Fibroblast of skin of right biceps (primary cell): ENCODE data around the gene CLN5.
A peak's percentile ranks its signal among the peaks of the same experiment; 100 is the strongest.

Source experiments
- DNase-seq: peaks from one replicate; pipeline ENCODE4 v3.0.0-alpha.2; 2013

The CLN5 gene

DNA sequence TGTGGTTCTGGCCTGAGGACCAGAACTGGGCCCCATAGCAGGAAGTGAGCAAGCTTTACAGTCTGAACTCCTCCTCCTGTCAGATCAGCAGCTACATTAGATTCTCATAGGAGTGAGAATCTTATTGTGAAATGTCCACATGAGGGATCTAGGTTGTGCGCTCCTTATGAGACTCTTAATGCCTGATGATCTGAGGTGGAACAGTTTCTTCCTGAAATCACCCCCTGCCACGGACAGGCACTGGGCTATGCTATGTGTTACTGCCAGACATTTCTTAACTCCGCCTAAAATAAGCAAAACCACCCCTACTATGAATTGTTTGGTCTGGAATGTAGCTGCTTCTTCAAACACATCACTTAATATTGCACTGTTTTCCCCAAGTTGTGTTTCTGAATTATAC is 30.5 kb downstream of the CLN5 start:
- peak; percentile 36 for DNase-seq

DNA sequence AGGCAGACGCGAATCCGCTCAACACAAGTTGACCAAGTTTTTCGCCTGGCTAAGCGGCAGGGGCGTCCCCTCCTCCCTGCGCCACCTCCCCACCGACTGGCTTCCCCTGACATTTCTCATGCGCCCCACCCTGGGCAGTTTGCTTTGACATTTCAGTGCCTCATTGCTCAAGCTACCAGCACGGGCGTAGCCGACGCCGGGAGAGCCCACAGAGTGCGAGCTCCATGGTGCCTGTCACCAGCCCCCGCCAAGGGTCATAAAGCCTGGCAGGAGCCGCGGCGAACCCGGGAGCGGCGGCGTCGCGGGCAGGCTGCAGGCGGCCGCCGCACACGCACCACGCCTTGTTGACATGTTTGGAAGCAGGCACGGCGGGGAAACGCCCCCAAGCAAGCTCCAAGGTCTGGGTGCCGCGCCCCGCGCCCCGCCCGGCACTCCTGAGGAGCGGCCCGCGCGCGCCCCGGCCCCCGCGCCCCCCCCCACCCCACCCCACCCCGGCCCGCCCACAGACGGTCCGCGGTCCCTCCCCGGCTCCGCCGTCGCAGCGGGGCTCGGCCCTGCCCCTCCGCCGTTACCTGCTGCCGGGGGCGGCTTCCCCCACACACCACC is 34.5 kb downstream of the CLN5 start:
- peak; percentile 61 for DNase-seq

DNA sequence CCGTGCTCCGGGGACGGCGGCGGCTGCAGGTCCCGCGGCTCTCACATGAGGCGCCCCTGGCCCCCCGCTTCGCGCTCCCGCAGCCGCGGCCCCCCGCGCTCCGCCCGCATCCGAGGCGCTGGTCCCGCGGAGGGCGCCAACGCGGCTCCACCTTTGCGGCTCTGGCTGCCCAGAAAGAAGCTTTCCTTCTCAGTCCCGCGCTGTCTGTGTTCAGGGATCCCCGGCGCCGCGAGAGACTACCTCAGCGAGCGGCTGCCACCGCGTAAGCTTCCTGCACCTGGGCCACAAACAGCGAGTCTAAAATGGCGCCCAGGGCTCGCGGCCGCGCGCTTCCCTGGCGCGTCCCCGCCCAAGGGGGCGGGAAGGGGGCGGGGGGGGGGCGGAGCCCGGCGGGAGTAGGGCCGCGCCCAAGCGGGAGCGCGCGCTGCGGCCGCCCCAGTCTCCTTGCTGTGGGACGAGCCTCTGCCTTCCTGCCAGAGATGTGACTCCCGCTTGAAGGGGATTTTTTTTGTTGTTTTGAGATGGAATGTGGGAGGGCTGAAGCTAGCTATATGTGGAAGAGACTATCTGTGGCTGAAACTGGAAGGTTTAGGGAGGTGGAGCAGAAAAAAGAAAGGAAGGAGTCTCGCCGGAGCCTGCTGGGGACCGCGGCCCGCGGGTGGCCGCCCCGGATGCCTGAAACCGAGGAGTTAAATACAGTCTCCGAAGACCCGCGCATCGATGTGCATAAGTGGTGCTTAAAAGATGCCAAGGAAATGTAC is 35.2 kb downstream of the CLN5 start, which contains the start of gene FBXL3:
FBXL3 (minus strand) TSS at position 299 of the 761 bp plus-strand sequence. CDS start 5,299 bp downstream, outside the sequence.
- DNase-seq = peak; percentile 96

DNA sequence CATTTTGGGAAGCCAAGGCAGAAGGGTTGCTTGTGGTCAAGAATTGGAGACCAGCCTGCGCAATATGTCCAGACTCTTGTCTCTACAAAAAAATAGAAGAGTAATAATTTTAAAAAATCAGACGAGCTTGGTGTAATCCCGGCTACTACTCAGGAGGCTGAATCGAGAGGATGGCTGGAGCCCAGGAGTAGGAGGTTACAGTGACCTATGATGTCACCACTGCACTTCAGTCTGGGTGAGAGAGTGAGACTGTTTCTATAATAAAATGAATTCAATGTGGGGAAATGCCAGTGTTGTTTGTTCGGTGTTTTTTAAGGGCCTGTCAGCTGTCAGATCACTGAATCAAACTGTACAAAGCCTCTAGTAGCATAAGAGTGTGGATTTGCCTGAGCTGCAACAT is 36.3 kb downstream of the CLN5 start:
- DNase-seq = peak; percentile 12

DNA sequence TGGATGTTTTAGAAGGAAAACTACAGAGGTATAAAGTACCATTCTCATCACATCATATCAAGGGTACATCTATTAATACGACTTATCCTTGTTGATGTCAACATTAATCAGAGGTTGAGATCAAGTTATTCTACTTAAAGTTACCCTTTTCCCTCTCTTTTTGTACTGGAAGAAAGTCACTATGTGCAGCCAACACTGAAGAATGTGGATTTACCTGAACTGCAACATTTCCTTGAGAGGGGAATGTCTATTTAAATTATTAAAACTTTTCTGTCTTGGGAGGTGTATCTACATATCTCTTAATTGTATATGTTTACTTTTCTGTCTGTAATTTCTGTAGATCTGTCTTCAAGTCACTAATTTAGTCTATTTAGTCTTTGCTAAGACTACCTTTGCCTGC is 37.6 kb downstream of the CLN5 start:
- no peak for DNase-seq

DNA sequence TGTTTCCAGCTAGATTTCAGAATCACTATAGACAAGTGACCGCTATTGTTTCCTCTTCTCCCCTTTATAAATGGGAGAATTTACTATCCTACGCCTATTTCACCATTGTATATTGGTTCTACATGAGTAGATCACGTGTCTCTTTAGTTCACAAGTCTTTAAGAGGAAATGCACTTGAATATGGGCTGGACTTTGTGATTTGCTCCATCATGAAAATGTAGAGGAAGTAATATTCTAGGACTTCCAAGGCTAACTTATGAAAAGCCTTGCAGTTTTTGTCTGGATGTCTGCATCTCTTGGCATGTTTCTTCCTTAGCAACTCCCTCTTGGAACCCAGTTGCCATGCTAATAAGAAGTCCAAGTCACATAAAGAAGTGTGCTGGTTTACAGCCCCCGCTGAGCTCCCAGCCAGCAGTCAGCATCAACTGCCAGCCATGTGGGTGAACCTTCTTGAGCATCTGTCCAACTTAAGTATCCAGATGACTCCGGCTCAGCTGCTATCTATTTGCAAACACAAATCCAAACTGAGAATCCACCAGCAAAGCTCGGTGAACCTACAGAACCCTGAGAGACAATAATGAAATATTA is 39.9 kb downstream of the CLN5 start:
- DNase-seq = no peak

DNA sequence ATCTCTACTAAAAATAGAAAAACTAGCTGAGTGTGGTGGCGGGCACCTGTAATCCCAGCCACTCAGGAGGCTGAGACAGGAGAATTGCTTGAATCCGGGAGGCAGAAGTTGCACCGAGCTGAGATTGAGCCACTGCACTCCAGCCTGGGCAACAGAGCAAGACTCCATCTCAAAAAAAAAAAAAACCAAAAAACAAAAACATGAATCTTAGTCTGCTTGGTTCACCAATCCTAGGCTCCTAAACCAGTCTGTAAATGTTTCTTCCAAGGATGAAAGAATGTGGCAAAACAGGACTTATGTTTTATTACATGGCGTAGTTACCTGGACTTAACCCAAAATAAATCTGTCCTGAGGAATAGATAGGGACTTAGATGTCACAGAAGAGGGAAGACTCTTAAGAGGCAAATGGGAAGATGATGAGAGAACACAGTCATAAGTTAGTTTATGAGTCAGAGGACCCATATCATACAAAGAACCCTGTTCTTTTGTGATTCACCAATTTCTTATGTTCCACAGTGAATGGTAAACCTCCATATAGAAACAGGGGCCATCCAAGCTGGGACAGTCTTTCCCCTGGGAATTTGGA is 41.9 kb downstream of the CLN5 start:
- peak; percentile 36 for DNase-seq

DNA sequence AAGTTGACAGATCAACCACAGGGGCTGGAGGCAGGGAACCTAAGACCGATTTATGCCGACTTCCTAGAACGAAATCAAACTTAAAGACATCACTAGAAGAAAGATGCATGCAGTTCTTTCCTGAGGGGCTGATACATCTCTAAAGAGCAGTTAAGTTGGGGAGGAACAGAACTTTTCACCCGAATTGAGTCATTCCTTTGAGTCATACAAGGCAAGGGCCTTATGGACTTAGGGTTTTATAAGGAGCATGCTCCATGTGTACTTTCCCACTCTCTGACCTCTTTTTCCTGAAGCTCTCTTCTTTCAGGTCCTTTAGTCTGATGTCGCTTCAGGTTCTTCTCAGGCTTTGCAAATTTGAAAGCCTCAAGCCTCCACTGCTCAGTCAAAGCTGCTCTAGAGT is 43.0 kb downstream of the CLN5 start:
- DNase-seq = peak; percentile 59

DNA sequence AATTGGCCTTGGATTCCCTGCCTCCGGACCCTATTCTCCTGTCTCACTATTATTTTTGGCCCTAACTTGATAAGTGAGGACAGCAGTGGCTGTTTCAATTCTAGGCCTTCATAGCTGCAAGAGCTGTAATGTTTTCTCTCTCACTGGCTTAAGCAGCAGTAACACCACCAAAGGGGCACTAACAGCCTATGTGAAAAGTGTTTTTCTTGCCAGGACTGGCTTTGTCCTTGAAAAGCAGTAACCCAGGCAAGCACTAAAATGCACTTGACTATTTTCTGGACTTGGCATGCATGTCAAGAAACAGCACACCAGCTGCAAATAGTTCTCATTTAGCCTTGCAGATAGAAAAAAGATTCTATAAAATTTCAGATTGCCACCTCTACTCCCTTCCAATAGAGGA is 44.4 kb downstream of the CLN5 start:
- no peak for DNase-seq

DNA sequence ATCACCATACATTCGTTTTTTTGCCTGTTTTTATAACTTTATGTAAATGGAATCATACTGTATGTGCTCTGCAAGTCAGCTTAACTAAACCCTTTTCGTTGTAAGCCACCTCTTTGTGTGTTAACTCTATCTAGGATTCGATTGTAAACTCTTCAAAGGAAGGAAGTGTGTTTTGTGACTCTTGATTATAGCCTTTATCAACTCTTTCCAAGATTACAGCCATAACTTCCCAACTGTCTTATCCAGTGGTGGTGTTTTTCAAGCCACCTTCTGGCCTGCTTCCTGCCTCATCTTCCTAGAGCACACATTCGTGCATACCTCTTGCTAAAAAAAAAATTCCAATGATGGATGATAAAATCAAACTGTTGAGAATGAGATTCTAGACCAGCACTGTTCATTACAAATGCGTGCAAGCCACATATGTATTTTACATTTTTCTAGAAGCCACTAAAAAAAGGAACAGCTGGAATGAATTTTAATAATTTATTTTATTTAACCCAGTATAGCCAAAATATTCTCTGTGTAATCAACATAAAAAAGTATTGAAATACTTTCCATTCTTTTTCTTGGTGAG is 47.1 kb downstream of the CLN5 start:
- DNase-seq = peak; percentile 23

DNA sequence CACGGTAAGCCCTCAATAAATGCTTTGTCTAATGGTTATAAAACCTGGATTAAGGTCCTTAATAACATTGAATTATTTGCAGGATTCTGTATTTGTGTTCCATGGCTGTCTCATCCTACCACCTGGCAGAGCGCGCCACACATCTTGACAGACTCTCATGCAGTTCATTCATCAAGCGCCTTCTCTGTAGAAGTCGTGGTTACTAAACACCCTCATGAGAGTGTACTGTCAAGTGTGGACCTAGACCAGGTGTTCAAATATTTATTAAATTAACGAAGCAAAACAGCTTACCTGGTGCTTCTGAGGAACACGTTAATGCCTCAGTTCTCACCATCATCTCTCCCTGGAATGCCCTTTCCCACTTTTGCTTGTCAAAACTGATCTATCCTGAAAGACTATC is 48.2 kb downstream of the CLN5 start:
- no peak for DNase-seq

DNA sequence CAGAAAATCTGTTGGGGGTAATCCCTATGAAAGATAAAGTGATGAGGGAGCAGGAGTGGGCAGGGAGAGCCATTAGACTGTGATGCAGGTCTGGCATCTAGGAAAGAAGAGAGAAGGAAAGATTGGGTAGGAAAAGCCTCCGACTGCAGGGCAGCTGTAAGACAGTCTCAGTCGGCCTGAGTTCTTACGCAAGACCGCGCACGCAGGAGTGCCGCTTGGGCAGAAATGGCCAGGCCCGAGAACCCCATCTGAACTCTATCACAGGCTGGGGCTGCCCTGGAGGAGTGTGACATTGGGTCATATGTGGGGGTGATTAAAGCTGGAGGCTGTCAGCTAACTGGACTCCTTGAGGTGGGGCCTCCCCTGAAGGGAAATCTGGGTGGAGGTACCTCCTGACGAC is 49.0 kb downstream of the CLN5 start:
- DNase-seq = no peak

DNA sequence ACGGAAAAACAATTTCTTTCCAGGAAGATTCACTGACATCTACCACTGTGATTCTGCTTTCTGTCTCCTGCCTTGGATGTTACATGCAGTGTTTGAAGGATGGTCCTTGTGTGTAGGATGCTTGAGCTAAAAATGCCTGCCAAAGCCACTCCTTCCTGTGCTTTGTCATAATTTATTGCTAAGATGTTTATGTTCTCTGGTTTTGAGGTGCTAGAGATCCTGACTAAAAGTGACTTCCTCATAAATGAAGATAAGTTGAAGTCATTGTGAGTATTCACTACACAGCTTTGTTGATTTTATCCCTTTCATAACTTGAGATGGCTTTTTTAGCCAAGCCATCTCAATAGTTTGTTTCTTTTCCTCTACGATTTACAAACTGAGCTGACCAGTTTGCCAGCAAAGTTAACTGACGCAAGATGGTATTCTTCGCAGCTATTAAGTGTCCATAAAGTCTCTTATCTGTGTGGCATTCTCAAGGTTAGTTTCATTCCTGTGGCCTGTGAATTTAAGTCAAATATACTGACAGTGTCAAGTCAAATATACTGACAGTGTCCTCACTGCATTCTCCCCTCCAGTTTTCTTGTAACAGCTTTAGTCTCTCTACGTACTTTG is 50.8 kb downstream of the CLN5 start:
- no peak for DNase-seq

DNA sequence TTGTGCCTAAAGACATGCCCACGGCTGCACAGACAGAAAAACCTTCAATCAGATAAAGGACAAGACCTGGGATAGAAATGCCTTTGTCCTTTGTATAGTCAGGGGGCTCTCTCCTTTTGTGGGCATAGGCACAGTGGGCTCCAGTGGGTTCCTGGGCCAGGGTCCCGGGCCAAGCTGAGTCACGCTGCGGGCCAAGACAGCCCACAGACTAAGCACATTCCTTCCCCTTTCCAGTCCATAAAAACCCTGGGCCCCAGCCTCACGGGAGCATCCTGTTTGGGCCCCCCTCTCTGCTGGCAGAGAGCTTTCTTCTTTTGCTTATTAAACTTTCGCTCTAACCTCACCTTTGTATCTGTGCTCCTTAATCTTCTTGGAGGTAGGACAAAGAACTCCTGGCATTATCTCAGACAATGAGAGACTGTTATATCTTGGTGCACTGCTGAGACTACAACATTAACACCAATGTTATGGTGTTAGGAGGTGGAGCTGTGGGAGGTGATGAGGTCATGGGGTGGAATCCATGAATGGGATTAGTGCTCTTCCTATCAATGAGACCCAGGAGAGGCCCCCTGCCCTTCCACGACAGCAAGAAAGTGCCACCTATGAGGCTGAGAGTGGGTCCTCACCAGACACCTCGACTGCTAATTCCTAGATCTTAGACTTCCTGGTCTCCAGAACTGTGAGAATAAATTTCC is 55.9 kb downstream of the CLN5 start:
- DNase-seq = no peak

DNA sequence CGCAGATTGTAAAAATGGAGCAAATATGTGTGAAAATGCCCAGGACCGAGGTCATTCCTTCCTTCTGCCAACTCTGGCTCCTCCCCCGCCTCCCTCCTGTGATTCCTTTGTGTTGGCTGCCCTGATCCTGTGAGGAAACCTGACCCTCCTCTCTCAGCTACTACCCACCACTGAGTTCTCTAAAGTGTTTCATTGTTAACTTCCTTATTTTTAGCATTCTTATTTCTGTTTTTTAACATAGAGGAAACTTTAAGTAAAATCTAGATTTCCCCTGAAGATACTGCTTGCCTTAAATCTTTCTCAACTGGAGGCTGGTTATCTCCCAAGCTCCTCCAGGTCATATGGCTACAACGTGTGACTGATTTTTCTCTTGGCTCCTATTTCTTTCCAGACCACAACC is 56.8 kb downstream of the CLN5 start:
- DNase-seq = no peak

DNA sequence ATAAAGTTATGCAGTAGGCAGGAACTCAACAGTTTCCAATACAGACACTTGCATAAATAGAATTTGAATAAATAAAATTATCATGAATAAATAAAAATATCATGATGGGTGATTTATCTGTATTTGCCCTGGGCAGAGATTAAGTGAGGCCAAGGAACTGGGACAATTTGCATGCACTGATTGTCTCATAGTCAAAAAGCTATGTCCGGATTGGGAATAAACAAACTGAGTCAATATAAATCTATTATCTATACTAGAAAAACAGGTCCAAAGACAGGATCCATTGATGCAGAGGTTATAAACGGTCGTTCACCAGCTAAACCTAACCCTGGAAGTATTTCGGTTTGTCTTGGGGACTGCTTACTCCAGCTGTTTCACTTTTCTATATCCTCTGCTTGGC is 61.3 kb downstream of the CLN5 start:
- DNase-seq = no peak
